Hepatocyte (in vitro differentiated cells): ENCODE results near the gene DGKZ. TPM values are rescaled to one million over a fixed set of nuclear protein-coding genes. Genes with fewer than 3 reads are reported as not detected.

Experiments used
- DNase-seq: peaks from one replicate; pipeline ENCODE4 v3.0.0-alpha.2; 2016; ENCODE audit warnings: low spot score
- H2AFZ ChIP-seq: fragments of 200-600 bp; sonication (generic); 2 replicates; pipeline ENCODE4 v1.6.0; 2016; ENCODE audit warnings: antibody characterized with exemption, mild to moderate bottlenecking
- H3K27ac ChIP-seq: fragments of 200-600 bp; sonication (generic); 2 replicates; pipeline ENCODE4 v1.5.1; 2016; ENCODE audit warnings: mild to moderate bottlenecking
- H3K27me3 ChIP-seq: fragments of 200-600 bp; sonication (generic); 2 replicates; pipeline ENCODE4 v1.6.1; 2016
- H3K36me3 ChIP-seq: fragments of 200-600 bp; sonication (generic); replicated peaks from 2 replicates; pipeline ENCODE4 v1.5.1; 2016; ENCODE audit warnings: low read depth; ENCODE audit not compliant: insufficient read depth
- H3K4me1 ChIP-seq: fragments of 200-600 bp; sonication (generic); 2 replicates; pipeline ENCODE4 v1.5.1; 2016; ENCODE audit warnings: mild to moderate bottlenecking, moderate library complexity; ENCODE audit not compliant: insufficient read depth
- H3K4me2 ChIP-seq: fragments of 200-600 bp; sonication (generic); 2 replicates; pipeline ENCODE4 v1.6.0; 2016
- H3K4me3 ChIP-seq: fragments of 200-600 bp; sonication (generic); 2 replicates; pipeline ENCODE4 v1.5.1; 2016; ENCODE audit warnings: mild to moderate bottlenecking
- H3K79me2 ChIP-seq: fragments of 200-600 bp; sonication (generic); 2 replicates; pipeline ENCODE4 v1.6.0; 2017; ENCODE audit warnings: mild to moderate bottlenecking
- H3K9me2 ChIP-seq: fragments of 200-600 bp; sonication (generic); replicated peaks from 2 replicates; pipeline ENCODE4 v1.6.0; 2017; ENCODE audit warnings: mild to moderate bottlenecking; ENCODE audit not compliant: insufficient read depth
- H3K9me3 ChIP-seq: fragments of 200-600 bp; sonication (generic); 2 replicates; pipeline ENCODE4 v1.5.1; 2016; ENCODE audit warnings: low read depth, mild to moderate bottlenecking
- H4K20me1 ChIP-seq: fragments of 200-600 bp; sonication (generic); 2 replicates; pipeline ENCODE4 v1.6.0; 2016; ENCODE audit warnings: mild to moderate bottlenecking; ENCODE audit not compliant: insufficient read depth, poor library complexity, severe bottlenecking
- CTCF ChIP-seq: fragments of 200-600 bp; sonication (generic); IDR thresholded peaks from 2 replicates; pipeline ENCODE4 v1.5.1; 2016; ENCODE audit warnings: antibody characterized with exemption, mild to moderate bottlenecking; ENCODE audit not compliant: poor library complexity
- EZH2 ChIP-seq: fragments of 200-600 bp; sonication (generic); IDR thresholded peaks from 2 replicates; pipeline ENCODE4 v1.6.1; 2016; ENCODE audit warnings: antibody characterized with exemption, mild to moderate bottlenecking, borderline replicate concordance
- EZH2phosphoT487 ChIP-seq: fragments of 200-600 bp; sonication (generic); IDR thresholded peaks from one replicate; pipeline ENCODE4 v1.6.1; 2018; ENCODE audit warnings: antibody characterized with exemption, mild to moderate bottlenecking, low read depth, moderate library complexity; ENCODE audit not compliant: unreplicated experiment, severe bottlenecking
- WGBS: methylation state at CpG from one replicate; pipeline ENCODE4 v1.1.6; 2016; ENCODE audit warnings: low lambda C conversion rate; ENCODE audit errors: missing lambda C conversion rate; 5-methylcytosine and 5-hydroxymethylcytosine counted together
- polyA plus RNA-seq: library from polyadenylated mRNA; unstranded; fragments of >200 nt; fragmentation: Nextera tagmentation; extraction: Ambion mirVana; gene quantifications from 2 replicates; pipeline ENCODE4 v1.2.1, GENCODE V29; 2016
- total RNA-seq: library from RNA; depleted of rRNA; stranded (reverse); fragments of >200 nt; gene quantifications from 2 replicates; pipeline ENCODE4 v1.2.3, GENCODE V29; 2014

The DGKZ gene
- total and polyA plus RNA-seq, 2 experiments from 2014 or later: 26.6 to 42.9 TPM

- DNase-seq: no peak
- Histone ChIP-seq H3K9me2 (no peaks in the 10 kb centered on the region), H4K20me1 (no peaks in the 10 kb centered on the region), H3K4me1 (peaks cover 23% of the 10 kb centered on the region), H3K4me2 (no peak overlapping the region), H3K27me3 (peaks cover 45% of the 10 kb centered on the region), H3K27ac (no peak overlapping the region), H3K36me3 (no peaks in the 10 kb centered on the region), H2AFZ (no peak overlapping the region), H3K9me3 (no peaks in the 10 kb centered on the region), H3K79me2 (no peaks in the 10 kb centered on the region), H3K4me3 (no peak overlapping the region)
- 93% methylated on average over 6 of the region's 6 CpGs for WGBS
- TF ChIP-seq CTCF (no peak), EZH2phosphoT487 (no peak), EZH2 (no peak)
These were observed 12.0 kb upstream of the DGKZ start for GRCh38 chr11:46335271-46335670.

- no peaks in the 10 kb centered on the region for H4K20me1 ChIP-seq
- no peak overlapping the region for H3K4me2 ChIP-seq
- no peaks in the 10 kb centered on the region for H3K9me3 ChIP-seq
- H3K27me3 ChIP-seq: peaks cover 38% of the 10 kb centered on the region
- DNase-seq: no peak
- H3K9me2 ChIP-seq: no peaks in the 10 kb centered on the region
- H3K36me3 ChIP-seq: no peaks in the 10 kb centered on the region
- H3K4me1 ChIP-seq: peaks cover 19% of the 10 kb centered on the region
- no peak for TF ChIP-seq CTCF
- no peak for TF ChIP-seq EZH2phosphoT487
- no peak for TF ChIP-seq EZH2
- 89% methylated on average over 11 of the region's 11 CpGs for WGBS
- H3K4me3 ChIP-seq: no peak overlapping the region
- H3K27ac ChIP-seq: no peak overlapping the region
- no peak overlapping the region for H2AFZ ChIP-seq
- no peaks in the 10 kb centered on the region for H3K79me2 ChIP-seq
These were observed 11.2 kb upstream of the DGKZ start for GRCh38 chr11:46335890-46336562.

- Histone ChIP-seq H3K9me3 (no peaks in the 10 kb centered on the region), H3K27me3 (peaks cover 31% of the 10 kb centered on the region), H3K27ac (no peak overlapping the region), H2AFZ (no peak overlapping the region), H3K4me2 (no peak overlapping the region), H3K36me3 (no peaks in the 10 kb centered on the region), H3K9me2 (no peaks in the 10 kb centered on the region), H3K4me1 (peaks cover 19% of the 10 kb centered on the region), H3K4me3 (no peak overlapping the region), H4K20me1 (no peaks in the 10 kb centered on the region), H3K79me2 (no peaks in the 10 kb centered on the region)
- TF ChIP-seq EZH2 (no peak), EZH2phosphoT487 (no peak), CTCF (no peak)
- DNase-seq: no peak
- 87% methylated on average over 12 of the region's 12 CpGs for WGBS
These were observed 10.6 kb upstream of the DGKZ start for GRCh38 chr11:46336563-46337180.
